Kidney (tissue), 14 donors: ENCODE data around the gene LRRN2. TPM values are rescaled to one million over a fixed set of nuclear protein-coding genes. Genes with fewer than 3 reads are reported as not detected.

ENCODE experiments used
- DNase-seq, 5 donors: peaks; one replicate each; pipeline ENCODE4 v3.0.0-alpha.2; 2013 to 2020
- FAIRE-seq: peaks from 2 replicates; lab custom pipeline; 2012; peaks lifted over from hg19 to GRCh38; lab: Jason Lieb, UNC
- H3K27ac ChIP-seq, 2 donors: one replicate each; pipeline ENCODE4 v1.7.0; 2013; ENCODE audit warnings: low read depth in 2 of 2, low read length in 2 of 2, inconsistent platforms in 1 of 2
- H3K27me3 ChIP-seq: one replicate; pipeline ENCODE4 v1.7.1; 2013; ENCODE audit warnings: low read length, inconsistent platforms; ENCODE audit not compliant: control insufficient read depth, insufficient read depth
- H3K36me3 ChIP-seq, 3 donors: one replicate each; pipeline versions ENCODE4 v1.7.0 to v1.7.1; 2013; ENCODE audit warnings: low read length in 3 of 3, control low read depth in 1 of 3, inconsistent platforms in 1 of 3; ENCODE audit not compliant: insufficient read depth in 3 of 3, control insufficient read depth in 2 of 3
- H3K4me1 ChIP-seq, 3 donors: one replicate each; pipeline versions ENCODE4 v1.7.0 to v1.7.1; 2013; ENCODE audit warnings: low read length in 3 of 3, inconsistent platforms in 1 of 3, low read depth in 1 of 3; ENCODE audit not compliant: control insufficient read depth in 2 of 3, insufficient read depth in 2 of 3
- H3K4me3 ChIP-seq, 3 donors: one replicate each; pipeline versions ENCODE4 v1.7.0 to v1.8.1; 2013; ENCODE audit warnings: low read length in 3 of 3, control low read depth in 1 of 3, inconsistent platforms in 1 of 3
- H3K9ac ChIP-seq, 3 donors: one replicate each; pipeline versions ENCODE4 v1.7.0 to v1.7.1; 2013; ENCODE audit warnings: low read length in 3 of 3, control low read depth in 1 of 3, inconsistent platforms in 1 of 3
- H3K9me3 ChIP-seq, 3 donors: one replicate each; pipeline versions ENCODE4 v1.7.0 to v1.7.1; 2013; ENCODE audit warnings: low read length in 3 of 3, control low read depth in 1 of 3, inconsistent platforms in 1 of 3; ENCODE audit not compliant: control insufficient read depth in 2 of 3, insufficient read depth in 1 of 3
- intact Hi-C: fragments of 100-400 bp; cut with DNase I; formaldehyde crosslinking; loops from one replicate; pipeline ENCODE4 v1.11.1; 2022
- polyA plus RNA-seq: library from polyadenylated mRNA; stranded (reverse); fragments of 350-450 nt; fragmentation: Illumina TruSeq; extraction: RNeasy Lipid Tissue Mini Kit (QIAGEN cat#74804); gene quantifications from one replicate; pipeline ENCODE4 v1.2.3, GENCODE V29; 2014; ENCODE audit warnings: low read depth, low replicate concordance; ENCODE audit not compliant: insufficient read depth
- total RNA-seq: library from RNA; stranded (reverse); fragmentation: NEBNext Ultra II Directional; extraction: Animal tissue kit (Norgen Biotek cat#: 25700); gene quantifications from one replicate; pipeline ENCODE4 v1.2.1, GENCODE V29; 2021
- TF ChIP-seq, protein P1 (sequence below): IDR thresholded peaks from 3 replicates; pipeline ENCODE4 v1.5.1; 2012; ENCODE audit warnings: mild to moderate bottlenecking, moderate library complexity, borderline replicate concordance; ENCODE audit not compliant: insufficient read depth; ENCODE audit errors: extremely low read depth
- donor health status: control.
- donor health status: control.
- donor health status: control.
- donor health status: control.
- donor health status: control.
- donor health status: DM: yes; HTN: yes; CAD: no.
- donor health status: Normal renal cell carcinoma (clear cell type).

LRRN2 gene
- total and polyA plus RNA-seq, 2 donors from 2014 or later, result 14.4 to 16.0 TPM

DNA sequence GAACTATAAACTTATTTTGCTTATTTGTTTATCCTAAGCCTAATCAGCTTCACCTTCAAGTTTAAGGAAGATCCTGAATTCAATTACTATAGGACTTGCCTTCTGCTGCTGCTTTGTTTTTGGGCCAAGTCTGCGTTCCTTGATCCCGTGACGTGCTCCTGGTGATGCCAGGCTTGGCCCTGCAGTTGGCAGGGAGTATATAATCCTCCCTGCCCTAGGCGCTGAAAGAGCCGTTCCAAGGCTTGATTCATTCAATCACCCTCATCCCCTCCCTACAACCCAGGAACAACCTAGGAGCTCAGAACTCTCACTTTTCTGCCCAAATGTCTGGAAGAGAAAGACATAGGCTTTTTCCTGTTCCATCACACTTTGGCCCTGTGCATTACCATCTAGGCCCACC lies 12.4 kb upstream of the LRRN2 start:
- H3K27ac ChIP-seq, result no peak overlapping the region
- intact Hi-C loops, result no loop called here
- H3K36me3 ChIP-seq, result no peaks in the 10 kb centered on the region
- no peaks in the 10 kb centered on the region for H3K9me3 ChIP-seq
- no peaks in the 10 kb centered on the region for H3K4me1 ChIP-seq
- no peaks in the 10 kb centered on the region for H3K27me3 ChIP-seq
- H3K9ac ChIP-seq, result no peak overlapping the region
- H3K4me3 ChIP-seq, result no peak overlapping the region
- no peak for FAIRE-seq
- TF ChIP-seq, protein P1, sequence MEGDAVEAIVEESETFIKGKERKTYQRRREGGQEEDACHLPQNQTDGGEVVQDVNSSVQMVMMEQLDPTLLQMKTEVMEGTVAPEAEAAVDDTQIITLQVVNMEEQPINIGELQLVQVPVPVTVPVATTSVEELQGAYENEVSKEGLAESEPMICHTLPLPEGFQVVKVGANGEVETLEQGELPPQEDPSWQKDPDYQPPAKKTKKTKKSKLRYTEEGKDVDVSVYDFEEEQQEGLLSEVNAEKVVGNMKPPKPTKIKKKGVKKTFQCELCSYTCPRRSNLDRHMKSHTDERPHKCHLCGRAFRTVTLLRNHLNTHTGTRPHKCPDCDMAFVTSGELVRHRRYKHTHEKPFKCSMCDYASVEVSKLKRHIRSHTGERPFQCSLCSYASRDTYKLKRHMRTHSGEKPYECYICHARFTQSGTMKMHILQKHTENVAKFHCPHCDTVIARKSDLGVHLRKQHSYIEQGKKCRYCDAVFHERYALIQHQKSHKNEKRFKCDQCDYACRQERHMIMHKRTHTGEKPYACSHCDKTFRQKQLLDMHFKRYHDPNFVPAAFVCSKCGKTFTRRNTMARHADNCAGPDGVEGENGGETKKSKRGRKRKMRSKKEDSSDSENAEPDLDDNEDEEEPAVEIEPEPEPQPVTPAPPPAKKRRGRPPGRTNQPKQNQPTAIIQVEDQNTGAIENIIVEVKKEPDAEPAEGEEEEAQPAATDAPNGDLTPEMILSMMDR, result no peak
- no peak for DNase-seq

DNA sequence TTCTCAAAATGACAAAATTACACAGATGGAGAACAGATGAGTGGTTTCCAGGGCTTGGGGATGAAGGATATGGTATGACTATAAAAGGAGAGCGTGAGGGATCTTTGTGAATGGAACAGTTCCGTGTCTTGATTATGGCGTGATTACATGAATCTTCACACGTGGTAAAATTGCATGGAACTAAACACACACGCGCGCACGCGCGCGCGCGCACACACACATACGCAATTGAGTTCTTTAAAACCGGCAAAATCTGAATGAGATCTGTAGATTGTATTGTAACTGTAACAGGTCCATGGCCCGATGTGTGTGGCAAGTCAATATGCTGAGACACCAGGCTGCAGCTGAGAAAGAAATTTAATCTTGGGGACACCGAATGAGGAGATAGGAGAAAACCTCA lies 11.1 kb upstream of the LRRN2 start:
- intact Hi-C loops, result no loop called here
- Histone ChIP-seq H3K27me3 (no peaks in the 10 kb centered on the region), H3K27ac (no peak overlapping the region), H3K4me3 (no peak overlapping the region), H3K9me3 (no peaks in the 10 kb centered on the region), H3K4me1 (no peaks in the 10 kb centered on the region), H3K9ac (no peak overlapping the region), H3K36me3 (no peaks in the 10 kb centered on the region)
- FAIRE-seq, result no peak
- no peak for DNase-seq
- TF ChIP-seq, protein P1, result no peak

DNA sequence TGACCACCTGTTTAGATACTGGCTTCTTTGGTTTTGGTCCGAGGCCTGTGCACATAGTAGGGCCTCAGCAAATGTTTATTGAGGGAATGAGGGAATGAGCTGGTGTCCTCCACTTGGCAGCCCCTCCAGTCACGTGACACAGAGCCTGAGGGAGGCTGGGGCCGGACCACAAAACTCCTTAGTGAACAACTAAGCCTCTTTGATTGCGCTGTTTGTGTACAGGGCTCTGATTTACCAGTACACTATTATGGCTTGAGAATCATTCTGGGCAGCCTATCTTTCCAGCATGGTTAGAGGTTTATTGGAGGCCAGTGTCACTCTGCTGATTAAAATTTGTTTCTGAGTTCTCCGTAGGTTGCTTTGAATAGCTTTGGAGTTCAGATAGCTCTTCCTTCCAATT lies 10.2 kb upstream of the LRRN2 start:
- Histone ChIP-seq H3K27me3 (no peaks in the 10 kb centered on the region), H3K9ac (no peak overlapping the region), H3K4me1 (no peaks in the 10 kb centered on the region), H3K36me3 (no peaks in the 10 kb centered on the region), H3K9me3 (no peaks in the 10 kb centered on the region), H3K4me3 (no peak overlapping the region), H3K27ac (no peak overlapping the region)
- no peak for DNase-seq
- no peak for FAIRE-seq
- TF ChIP-seq, protein P1, result no peak
- intact Hi-C loops, result no loop called here

DNA sequence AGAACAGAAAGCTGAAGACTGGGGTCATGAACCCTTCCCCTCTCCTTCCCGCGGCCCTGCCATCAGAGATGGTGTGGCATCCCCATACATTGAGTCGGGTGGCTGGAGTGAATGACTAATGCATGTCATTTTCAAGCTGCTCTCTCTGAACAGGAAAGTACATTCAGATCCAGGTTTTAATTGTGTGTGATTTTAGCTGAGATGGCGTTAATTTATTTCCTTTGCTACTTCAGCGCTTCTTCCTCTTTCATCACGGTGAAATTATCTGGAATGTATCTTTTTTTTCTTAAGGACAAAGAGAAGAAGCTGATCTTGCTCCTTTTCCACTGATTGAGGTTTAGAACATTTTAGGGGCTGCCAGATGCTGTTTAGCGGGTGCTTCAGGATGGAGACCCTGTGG lies 8.6 kb upstream of the LRRN2 start:
- DNase-seq, result no peak
- H3K27ac ChIP-seq, result no peak overlapping the region
- no peak overlapping the region for H3K4me3 ChIP-seq
- FAIRE-seq, result no peak
- H3K9ac ChIP-seq, result no peak overlapping the region
- H3K36me3 ChIP-seq, result no peaks in the 10 kb centered on the region
- no peaks in the 10 kb centered on the region for H3K4me1 ChIP-seq
- H3K9me3 ChIP-seq, result no peaks in the 10 kb centered on the region
- intact Hi-C loops, result no loop called here
- TF ChIP-seq, protein P1, result no peak
- H3K27me3 ChIP-seq, result no peaks in the 10 kb centered on the region
